ENCODE data around the gene DYNLT4.

DNA sequence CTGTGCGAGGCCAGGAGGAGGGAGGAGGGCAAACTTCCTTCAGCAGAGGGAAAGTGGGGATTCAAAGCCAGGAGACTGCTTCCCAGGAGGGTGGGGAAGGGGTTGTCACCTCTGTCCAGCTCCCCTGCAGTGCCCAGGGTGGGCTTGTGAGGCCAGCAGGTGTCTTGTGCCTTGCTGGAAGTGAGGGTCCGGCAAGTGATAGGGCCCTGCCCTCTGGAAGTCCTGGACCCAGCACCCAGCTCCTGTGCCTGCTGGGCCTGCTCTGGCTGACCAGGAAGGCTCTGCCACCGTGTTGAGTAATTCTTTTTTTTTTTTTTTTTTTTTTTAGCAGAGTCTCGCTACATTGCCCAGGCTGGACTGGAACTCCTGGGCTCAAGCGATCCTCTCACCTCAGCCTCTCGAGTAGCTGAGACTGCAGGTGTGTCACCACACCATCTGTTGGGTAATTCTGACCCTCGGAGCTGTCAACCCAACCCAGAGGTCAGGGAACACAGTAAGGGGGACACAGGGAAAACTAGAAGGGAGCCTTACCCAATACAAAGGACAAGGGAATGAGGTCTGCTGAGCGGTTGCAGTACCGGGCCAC lies 20.2 kb downstream of the DYNLT4 start:
- TF ChIP-seq POLR2A (IDR thresholded peaks at IDR 0.05), result no peak
- TF ChIP-seq, protein P1, sequence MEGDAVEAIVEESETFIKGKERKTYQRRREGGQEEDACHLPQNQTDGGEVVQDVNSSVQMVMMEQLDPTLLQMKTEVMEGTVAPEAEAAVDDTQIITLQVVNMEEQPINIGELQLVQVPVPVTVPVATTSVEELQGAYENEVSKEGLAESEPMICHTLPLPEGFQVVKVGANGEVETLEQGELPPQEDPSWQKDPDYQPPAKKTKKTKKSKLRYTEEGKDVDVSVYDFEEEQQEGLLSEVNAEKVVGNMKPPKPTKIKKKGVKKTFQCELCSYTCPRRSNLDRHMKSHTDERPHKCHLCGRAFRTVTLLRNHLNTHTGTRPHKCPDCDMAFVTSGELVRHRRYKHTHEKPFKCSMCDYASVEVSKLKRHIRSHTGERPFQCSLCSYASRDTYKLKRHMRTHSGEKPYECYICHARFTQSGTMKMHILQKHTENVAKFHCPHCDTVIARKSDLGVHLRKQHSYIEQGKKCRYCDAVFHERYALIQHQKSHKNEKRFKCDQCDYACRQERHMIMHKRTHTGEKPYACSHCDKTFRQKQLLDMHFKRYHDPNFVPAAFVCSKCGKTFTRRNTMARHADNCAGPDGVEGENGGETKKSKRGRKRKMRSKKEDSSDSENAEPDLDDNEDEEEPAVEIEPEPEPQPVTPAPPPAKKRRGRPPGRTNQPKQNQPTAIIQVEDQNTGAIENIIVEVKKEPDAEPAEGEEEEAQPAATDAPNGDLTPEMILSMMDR (IDR thresholded peaks at IDR 0.05), result no peak

All from right lobe of liver (tissue), 4 donors.